HG02870 (cell line): ENCODE measurements around the gene LILRB3.
"Not testable (repeated sequence)": the region's sequence is repeated elsewhere in the genome, so short reads cannot be mapped to it uniquely, and the experiment has no call there.

Source experiments
- ATAC-seq: cut with Tn5 transposase; IDR thresholded peaks from one replicate; pipeline ENCODE4 v1.9.1; 2021; ENCODE audit warnings: mild to moderate bottlenecking, moderate library complexity; ENCODE audit not compliant: unreplicated experiment

LILRB3 gene

GRCh38 chr19:54191011-54191810, 31.6 kb downstream of the LILRB3 start, which contains the start of gene TSEN34:
TSEN34 (plus strand) TSS chr19:54191308; CDS start chr19:54191365, 57 bp downstream.
- peak; percentile 21 for ATAC-seq

- ATAC-seq, result peak; percentile 42
Measured at GRCh38 chr19:54190503-54191010, 32.2 kb downstream of the LILRB3 start.

GRCh38 chr19:54189735-54190502, 32.9 kb downstream of the LILRB3 start:
- peak; percentile 41 for ATAC-seq

GRCh38 chr19:54189145-54189734, 33.6 kb downstream of the LILRB3 start, which contains the start of gene MBOAT7:
MBOAT7 (minus strand) TSS chr19:54189580; CDS start chr19:54188508, 1,072 bp downstream.
- ATAC-seq, result peak; percentile 8

- no peak for ATAC-seq
Measured at GRCh38 chr19:54188215-54188871, 34.5 kb downstream of the LILRB3 start.

- ATAC-seq, result no peak
Measured at GRCh38 chr19:54186934-54187381, 35.8 kb downstream of the LILRB3 start.

- no peak for ATAC-seq
Measured at GRCh38 chr19:54186351-54186750, 36.5 kb downstream of the LILRB3 start.

- ATAC-seq, result no peak
Measured at GRCh38 chr19:54183431-54183830, 39.4 kb downstream of the LILRB3 start.

- not testable (repeated sequence) for ATAC-seq
Measured at GRCh38 chr19:54181894-54182293, 40.9 kb downstream of the LILRB3 start.

GRCh38 chr19:54180691-54181091, 42.1 kb downstream of the LILRB3 start:
- no peak for ATAC-seq

GRCh38 chr19:54179921-54180461, 42.8 kb downstream of the LILRB3 start:
- no peak for ATAC-seq

GRCh38 chr19:54179262-54179852, 43.5 kb downstream of the LILRB3 start:
- ATAC-seq, result no peak

GRCh38 chr19:54178581-54179261, 44.1 kb downstream of the LILRB3 start:
- no peak for ATAC-seq

GRCh38 chr19:54173951-54174834, 48.6 kb downstream of the LILRB3 start:
- no peak for ATAC-seq

GRCh38 chr19:54173359-54173699, 49.5 kb downstream of the LILRB3 start:
- no peak for ATAC-seq

GRCh38 chr19:54172471-54173358, 50.1 kb downstream of the LILRB3 start, which contains the start of gene TMC4:
TMC4 (minus strand) TSS chr19:54173160; CDS start chr19:54173117, 43 bp downstream.
- no peak for ATAC-seq

- ATAC-seq, result not testable (repeated sequence)
Measured at GRCh38 chr19:54171736-54172431, 50.9 kb downstream of the LILRB3 start.
